Vagina (tissue), 2 donors: ENCODE results near the gene CA7. TPM values are rescaled to one million over a fixed set of nuclear protein-coding genes. Genes with fewer than 3 reads are reported as not detected.
A peak's percentile ranks its signal among the peaks of the same experiment; 100 is the strongest.

Source experiments
- DNase-seq, 2 donors: peaks; one replicate each; pipeline ENCODE4 v3.0.0-alpha.2; 2017; ENCODE audit errors: extremely low spot score in 2 of 2
- H3K27ac ChIP-seq: fragments of 200-600 bp; sonication (generic); one replicate; pipeline ENCODE4 v1.5.1; 2019
- H3K27me3 ChIP-seq: fragments of 200-600 bp; sonication (generic); one replicate; pipeline ENCODE4 v1.5.1; 2019
- H3K36me3 ChIP-seq, 2 donors: fragments of 200-600 bp; sonication (generic); one replicate each; pipeline ENCODE4 v1.5.1; 2017 to 2019
- H3K4me1 ChIP-seq: fragments of 200-600 bp; sonication (generic); one replicate; pipeline ENCODE4 v1.5.1; 2019
- H3K4me3 ChIP-seq, 2 donors: fragments of 200-600 bp; sonication (generic); 1 replicate in 1 of 2; 2 replicates in 1 of 2; pipeline ENCODE4 v1.5.1; 2016 to 2019
- H3K9me3 ChIP-seq: fragments of 200-600 bp; sonication (generic); one replicate; pipeline ENCODE4 v1.5.1; 2019
- CTCF ChIP-seq, 3 experiments: fragments of 450-650 bp in 2 of 3; fragments of 200-600 bp in 1 of 3; sonication (generic) in 1 of 3; IDR thresholded peaks; one replicate each; pipeline ENCODE4 v1.5.1; 2017 to 2019; ENCODE audit warnings: antibody characterized with exemption in 3 of 3, mild to moderate bottlenecking in 2 of 3, moderate library complexity in 2 of 3
- POLR2A ChIP-seq, 2 donors: fragments of 450-650 bp; IDR thresholded peaks; one replicate each; pipeline ENCODE4 v1.6.1; 2017; ENCODE audit warnings: antibody characterized with exemption in 2 of 2, mild to moderate bottlenecking in 2 of 2, moderate library complexity in 2 of 2
- POLR2AphosphoS5 ChIP-seq, 2 donors: sonication (generic); formaldehyde crosslinking; IDR thresholded peaks; one replicate each; pipeline ENCODE4 v1.9.0; 2017; ENCODE audit warnings: antibody characterized with exemption in 2 of 2, mild to moderate bottlenecking in 2 of 2, low read depth in 1 of 2; ENCODE audit not compliant: insufficient read depth in 1 of 2
- intact Hi-C: fragments of 100-400 bp; cut with DNase I; formaldehyde crosslinking; loops from one replicate; pipeline ENCODE4 v1.15.1; 2023
- total RNA-seq: library from RNA; depleted of rRNA; stranded (reverse); fragments of >200 nt; gene quantifications from one replicate; pipeline ENCODE4 v1.2.3, GENCODE V29; 2016

CA7 gene
- total RNA-seq, 1 donor from 2014 or later, result not detected

- Histone ChIP-seq H3K27me3 (no peaks in the 10 kb centered on the region), H3K27ac (no peak overlapping the region), H3K4me1 (peaks cover 8% of the 10 kb centered on the region), H3K4me3 (no peak overlapping the region), H3K36me3 (no peaks in the 10 kb centered on the region), H3K9me3 (no peaks in the 10 kb centered on the region)
- intact Hi-C loops, result loop anchor here (10.0 kb wide), 1 partner anchor 467 kb away; no protein-coding TSS in a partner anchor
- DNase-seq, result no peak
- TF ChIP-seq POLR2A (IDR thresholded peaks at IDR 0.05) (no peak), POLR2AphosphoS5 (IDR thresholded peaks at IDR 0.05; ENCODE audit: insufficient read depth in 1 of 2, low read depth in 1 of 2) (no peak), CTCF (IDR thresholded peaks at IDR 0.05) (no peak)
Measured at GRCh38 chr16:66871840-66872239, 27.6 kb downstream of the CA7 start.

- no peaks in the 10 kb centered on the region for H3K9me3 ChIP-seq
- no peak for TF ChIP-seq CTCF (IDR thresholded peaks at IDR 0.05)
- no peak for TF ChIP-seq POLR2A (IDR thresholded peaks at IDR 0.05)
- TF ChIP-seq POLR2AphosphoS5 (IDR thresholded peaks at IDR 0.05; ENCODE audit: insufficient read depth in 1 of 2, low read depth in 1 of 2), result no peak
- DNase-seq, result no peak
- no peaks in the 10 kb centered on the region for H3K36me3 ChIP-seq
- intact Hi-C loops, result loop anchor here (10.0 kb wide), 1 partner anchor 468 kb away; no protein-coding TSS in a partner anchor
- H3K4me3 ChIP-seq, result peak overlapping the region; percentile 31 to 40
- H3K27me3 ChIP-seq, result no peaks in the 10 kb centered on the region
- H3K4me1 ChIP-seq, result peaks cover 8% of the 10 kb centered on the region
- peak overlapping the region; percentile 76 for H3K27ac ChIP-seq
Measured at GRCh38 chr16:66872559-66872942, 28.3 kb downstream of the CA7 start.

- intact Hi-C loops, result loop anchor here (10.0 kb wide), 1 partner anchor 468 kb away; no protein-coding TSS in a partner anchor
- peaks cover 8% of the 10 kb centered on the region for H3K4me1 ChIP-seq
- H3K27me3 ChIP-seq, result no peaks in the 10 kb centered on the region
- DNase-seq, result no peak
- H3K27ac ChIP-seq, result peak overlapping the region; percentile 76
- H3K9me3 ChIP-seq, result no peaks in the 10 kb centered on the region
- no peaks in the 10 kb centered on the region for H3K36me3 ChIP-seq
- H3K4me3 ChIP-seq, result peak overlapping the region; percentile 31 to 40
- TF ChIP-seq POLR2AphosphoS5 (IDR thresholded peaks at IDR 0.05; ENCODE audit: insufficient read depth in 1 of 2, low read depth in 1 of 2) (peak; percentile 16 to 65), CTCF (IDR thresholded peaks at IDR 0.05) (peak; percentile 62 to 93 (median 84)), POLR2A (IDR thresholded peaks at IDR 0.05) (no peak)
Measured at GRCh38 chr16:66872943-66873684, 28.9 kb downstream of the CA7 start.

DNA sequence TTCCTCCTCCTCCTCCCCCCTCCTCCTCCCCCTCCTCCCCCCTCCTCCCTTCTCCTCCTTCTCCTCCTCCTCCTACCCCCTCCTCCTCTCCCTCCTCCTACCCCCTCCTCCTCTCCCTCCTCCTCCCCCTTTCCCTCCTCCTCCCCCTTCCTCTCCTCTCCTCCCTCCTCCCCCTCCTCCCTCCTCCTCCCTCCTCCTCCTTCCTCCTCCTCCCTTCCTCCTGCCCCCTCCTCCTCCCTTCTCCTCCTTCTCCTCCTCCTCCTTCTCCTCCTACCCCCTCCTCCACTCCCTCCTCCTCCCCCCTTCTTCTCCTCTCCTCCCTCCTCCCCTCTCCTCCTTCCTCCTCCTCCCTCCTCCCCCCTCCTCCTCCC lies 29.5 kb downstream of the CA7 start:
- no peak for TF ChIP-seq CTCF (IDR thresholded peaks at IDR 0.05)
- no peak for TF ChIP-seq POLR2AphosphoS5 (IDR thresholded peaks at IDR 0.05; ENCODE audit: insufficient read depth in 1 of 2, low read depth in 1 of 2)
- TF ChIP-seq POLR2A (IDR thresholded peaks at IDR 0.05), result no peak
- H3K27me3 ChIP-seq, result no peaks in the 10 kb centered on the region
- peak overlapping the region in 1 of 2 donors; percentile 31 for H3K4me3 ChIP-seq
- no peaks in the 10 kb centered on the region for H3K36me3 ChIP-seq
- intact Hi-C loops, result loop anchor here (10.0 kb wide), 1 partner anchor 469 kb away; no protein-coding TSS in a partner anchor
- H3K9me3 ChIP-seq, result no peaks in the 10 kb centered on the region
- peak overlapping the region; percentile 76 for H3K27ac ChIP-seq
- H3K4me1 ChIP-seq, result peaks cover 8% of the 10 kb centered on the region
- no peak for DNase-seq
